ENCODE measurements around the gene MINDY2.
"Not testable (repeated sequence)": the region's sequence is repeated elsewhere in the genome, so short reads cannot be mapped to it uniquely, and the experiment has no call there.

The MINDY2 gene

GRCh38 chr15:58883926-58884325 lies 112.8 kb downstream of the MINDY2 start:
- not testable (repeated sequence) for H2AFZ ChIP-seq (ENCODE audit: low read length, unreplicated experiment); H3K27me3 ChIP-seq (ENCODE audit: insufficient read depth, low read length); H3K27ac ChIP-seq (ENCODE audit: low read depth, low read length); H3K4me3 ChIP-seq (ENCODE audit: low read depth, low read length); H3K79me2 ChIP-seq (ENCODE audit: control insufficient read depth, insufficient read depth, low read length, unreplicated experiment); H3K4me1 ChIP-seq (ENCODE audit: control insufficient read depth, insufficient read depth, low read length, unreplicated experiment)
- H3K36me3 ChIP-seq (ENCODE audit: insufficient read depth, low read length), result peaks cover 68% of the 10 kb centered on the region

- Histone ChIP-seq H3K79me2 (ENCODE audit: control insufficient read depth, insufficient read depth, low read length, unreplicated experiment) (no peaks in the 10 kb centered on the region), H3K36me3 (ENCODE audit: insufficient read depth, low read length) (peaks cover 82% of the 10 kb centered on the region), H3K4me1 (ENCODE audit: control insufficient read depth, insufficient read depth, low read length, unreplicated experiment) (no peaks in the 10 kb centered on the region), H3K27me3 (ENCODE audit: insufficient read depth, low read length) (no peaks in the 10 kb centered on the region), H3K27ac (ENCODE audit: low read depth, low read length) (no peak overlapping the region), H3K4me3 (ENCODE audit: low read depth, low read length) (no peak overlapping the region), H2AFZ (ENCODE audit: low read length, unreplicated experiment) (no peak overlapping the region)
Measured at GRCh38 chr15:58886921-58887320, 115.8 kb downstream of the MINDY2 start.

- Histone ChIP-seq H3K4me3 (ENCODE audit: low read depth, low read length) (no peak overlapping the region), H3K27ac (ENCODE audit: low read depth, low read length) (peak overlapping the region; percentile 23; the same call in 1 of the 2 replicates), H3K79me2 (ENCODE audit: control insufficient read depth, insufficient read depth, low read length, unreplicated experiment) (peaks cover 5% of the 10 kb centered on the region), H2AFZ (ENCODE audit: low read length, unreplicated experiment) (no peak overlapping the region), H3K36me3 (ENCODE audit: insufficient read depth, low read length) (peaks cover 89% of the 10 kb centered on the region), H3K27me3 (ENCODE audit: insufficient read depth, low read length) (no peaks in the 10 kb centered on the region), H3K4me1 (ENCODE audit: control insufficient read depth, insufficient read depth, low read length, unreplicated experiment) (no peaks in the 10 kb centered on the region)
Measured at GRCh38 chr15:58889363-58889762, 118.3 kb downstream of the MINDY2 start.

- Histone ChIP-seq H3K27me3 (ENCODE audit: insufficient read depth, low read length) (no peaks in the 10 kb centered on the region), H3K4me3 (ENCODE audit: low read depth, low read length) (no peak overlapping the region), H3K79me2 (ENCODE audit: control insufficient read depth, insufficient read depth, low read length, unreplicated experiment) (peaks cover 13% of the 10 kb centered on the region), H3K36me3 (ENCODE audit: insufficient read depth, low read length) (peaks cover 62% of the 10 kb centered on the region), H2AFZ (ENCODE audit: low read length, unreplicated experiment) (no peak overlapping the region), H3K4me1 (ENCODE audit: control insufficient read depth, insufficient read depth, low read length, unreplicated experiment) (peaks cover 3% of the 10 kb centered on the region), H3K27ac (ENCODE audit: low read depth, low read length) (no peak overlapping the region)
Measured at GRCh38 chr15:58898150-58898680, 127.1 kb downstream of the MINDY2 start.

- Histone ChIP-seq H3K27me3 (ENCODE audit: insufficient read depth, low read length) (no peaks in the 10 kb centered on the region), H3K4me1 (ENCODE audit: control insufficient read depth, insufficient read depth, low read length, unreplicated experiment) (peaks cover 3% of the 10 kb centered on the region), H2AFZ (ENCODE audit: low read length, unreplicated experiment) (no peak overlapping the region), H3K27ac (ENCODE audit: low read depth, low read length) (no peak overlapping the region), H3K4me3 (ENCODE audit: low read depth, low read length) (no peak overlapping the region), H3K79me2 (ENCODE audit: control insufficient read depth, insufficient read depth, low read length, unreplicated experiment) (peaks cover 13% of the 10 kb centered on the region), H3K36me3 (ENCODE audit: insufficient read depth, low read length) (peaks cover 43% of the 10 kb centered on the region)
Measured at GRCh38 chr15:58900631-58901030, 129.5 kb downstream of the MINDY2 start.

- no peak overlapping the region for H3K4me3 ChIP-seq (ENCODE audit: low read depth, low read length)
- H3K27me3 ChIP-seq (ENCODE audit: insufficient read depth, low read length), result no peaks in the 10 kb centered on the region
- H3K27ac ChIP-seq (ENCODE audit: low read depth, low read length), result no peak overlapping the region
- H3K4me1 ChIP-seq (ENCODE audit: control insufficient read depth, insufficient read depth, low read length, unreplicated experiment), result no peaks in the 10 kb centered on the region
- peaks cover 21% of the 10 kb centered on the region for H3K36me3 ChIP-seq (ENCODE audit: insufficient read depth, low read length)
- H3K79me2 ChIP-seq (ENCODE audit: control insufficient read depth, insufficient read depth, low read length, unreplicated experiment), result peaks cover 17% of the 10 kb centered on the region
- H2AFZ ChIP-seq (ENCODE audit: low read length, unreplicated experiment), result no peak overlapping the region
Measured at GRCh38 chr15:58908550-58909309, 137.6 kb downstream of the MINDY2 start.

GRCh38 chr15:58909616-58910015 lies 138.5 kb downstream of the MINDY2 start:
- Histone ChIP-seq H3K4me1 (ENCODE audit: control insufficient read depth, insufficient read depth, low read length, unreplicated experiment) (no peaks in the 10 kb centered on the region), H2AFZ (ENCODE audit: low read length, unreplicated experiment) (no peak overlapping the region), H3K36me3 (ENCODE audit: insufficient read depth, low read length) (peaks cover 30% of the 10 kb centered on the region), H3K27ac (ENCODE audit: low read depth, low read length) (no peak overlapping the region), H3K27me3 (ENCODE audit: insufficient read depth, low read length) (no peaks in the 10 kb centered on the region), H3K4me3 (ENCODE audit: low read depth, low read length) (no peak overlapping the region), H3K79me2 (ENCODE audit: control insufficient read depth, insufficient read depth, low read length, unreplicated experiment) (peaks cover 23% of the 10 kb centered on the region)

GRCh38 chr15:58910456-58910855 lies 139.4 kb downstream of the MINDY2 start:
- H3K36me3 ChIP-seq (ENCODE audit: insufficient read depth, low read length), result peaks cover 37% of the 10 kb centered on the region
- no peak overlapping the region for H2AFZ ChIP-seq (ENCODE audit: low read length, unreplicated experiment)
- peaks cover 4% of the 10 kb centered on the region for H3K4me1 ChIP-seq (ENCODE audit: control insufficient read depth, insufficient read depth, low read length, unreplicated experiment)
- H3K4me3 ChIP-seq (ENCODE audit: low read depth, low read length), result no peak overlapping the region
- H3K79me2 ChIP-seq (ENCODE audit: control insufficient read depth, insufficient read depth, low read length, unreplicated experiment), result peaks cover 30% of the 10 kb centered on the region
- no peaks in the 10 kb centered on the region for H3K27me3 ChIP-seq (ENCODE audit: insufficient read depth, low read length)
- H3K27ac ChIP-seq (ENCODE audit: low read depth, low read length), result no peak overlapping the region
